ENCODE measurements around the gene MED26.
"Not testable (repeated sequence)": the region's sequence is repeated elsewhere in the genome, so short reads cannot be mapped to it uniquely, and the experiment has no call there.

MED26 gene, protein sequence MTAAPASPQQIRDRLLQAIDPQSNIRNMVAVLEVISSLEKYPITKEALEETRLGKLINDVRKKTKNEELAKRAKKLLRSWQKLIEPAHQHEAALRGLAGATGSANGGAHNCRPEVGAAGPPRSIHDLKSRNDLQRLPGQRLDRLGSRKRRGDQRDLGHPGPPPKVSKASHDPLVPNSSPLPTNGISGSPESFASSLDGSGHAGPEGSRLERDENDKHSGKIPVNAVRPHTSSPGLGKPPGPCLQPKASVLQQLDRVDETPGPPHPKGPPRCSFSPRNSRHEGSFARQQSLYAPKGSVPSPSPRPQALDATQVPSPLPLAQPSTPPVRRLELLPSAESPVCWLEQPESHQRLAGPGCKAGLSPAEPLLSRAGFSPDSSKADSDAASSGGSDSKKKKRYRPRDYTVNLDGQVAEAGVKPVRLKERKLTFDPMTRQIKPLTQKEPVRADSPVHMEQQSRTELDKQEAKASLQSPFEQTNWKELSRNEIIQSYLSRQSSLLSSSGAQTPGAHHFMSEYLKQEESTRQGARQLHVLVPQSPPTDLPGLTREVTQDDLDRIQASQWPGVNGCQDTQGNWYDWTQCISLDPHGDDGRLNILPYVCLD

GRCh38 chr19:16628183-16628983, at the start of gene MED26:
MED26 (minus strand) TSS chr19:16628204; CDS start chr19:16627943, 261 bp downstream.
- H3K4me1 ChIP-seq (ENCODE audit: control insufficient read depth, low read depth, low read length), result peaks cover 10% of the 10 kb centered on the region
- peaks cover 16% of the 10 kb centered on the region for H3K36me3 ChIP-seq (ENCODE audit: control insufficient read depth, low read depth, low read length)

GRCh38 chr19:16677055-16677454, 49.1 kb upstream of the MED26 start:
- H3K9ac ChIP-seq (ENCODE audit: low read length), result no peak overlapping the region
- no peaks in the 10 kb centered on the region for H3K9me3 ChIP-seq (ENCODE audit: control insufficient read depth, low read depth, low read length)
- H3K27me3 ChIP-seq (ENCODE audit: control insufficient read depth, insufficient read depth, low read length), result no peaks in the 10 kb centered on the region
- peaks cover 4% of the 10 kb centered on the region for H3K36me3 ChIP-seq (ENCODE audit: control insufficient read depth, low read depth, low read length)
- H3K27ac ChIP-seq (ENCODE audit: low read length), result no peak overlapping the region
- H3K4me1 ChIP-seq (ENCODE audit: control insufficient read depth, low read depth, low read length), result no peaks in the 10 kb centered on the region
- no peak overlapping the region for H3K4me3 ChIP-seq (ENCODE audit: low read length)

More at GRCh38 chr19:16628183-16628983, at the start of gene MED26:
- Histone ChIP-seq H3K27me3 (ENCODE audit: control insufficient read depth, insufficient read depth, low read length) (no peaks in the 10 kb centered on the region), H3K9ac (ENCODE audit: low read length) (peak within 1 kb of the TSS; percentile 86), H3K9me3 (ENCODE audit: control insufficient read depth, low read depth, low read length) (no peaks in the 10 kb centered on the region), H3K27ac (ENCODE audit: low read length) (peak within 1 kb of the TSS; percentile 73), H3K4me3 (ENCODE audit: low read length) (peak within 1 kb of the TSS; percentile 83)

GRCh38 chr19:16676101-16676798, 48.2 kb upstream of the MED26 start:
- Histone ChIP-seq H3K9me3 (ENCODE audit: control insufficient read depth, low read depth, low read length) (no peaks in the 10 kb centered on the region), H3K9ac (ENCODE audit: low read length) (no peak overlapping the region), H3K36me3 (ENCODE audit: control insufficient read depth, low read depth, low read length) (peaks cover 4% of the 10 kb centered on the region), H3K4me1 (ENCODE audit: control insufficient read depth, low read depth, low read length) (no peaks in the 10 kb centered on the region), H3K4me3 (ENCODE audit: low read length) (no peak overlapping the region), H3K27ac (ENCODE audit: low read length) (no peak overlapping the region), H3K27me3 (ENCODE audit: control insufficient read depth, insufficient read depth, low read length) (no peaks in the 10 kb centered on the region)

DNA sequence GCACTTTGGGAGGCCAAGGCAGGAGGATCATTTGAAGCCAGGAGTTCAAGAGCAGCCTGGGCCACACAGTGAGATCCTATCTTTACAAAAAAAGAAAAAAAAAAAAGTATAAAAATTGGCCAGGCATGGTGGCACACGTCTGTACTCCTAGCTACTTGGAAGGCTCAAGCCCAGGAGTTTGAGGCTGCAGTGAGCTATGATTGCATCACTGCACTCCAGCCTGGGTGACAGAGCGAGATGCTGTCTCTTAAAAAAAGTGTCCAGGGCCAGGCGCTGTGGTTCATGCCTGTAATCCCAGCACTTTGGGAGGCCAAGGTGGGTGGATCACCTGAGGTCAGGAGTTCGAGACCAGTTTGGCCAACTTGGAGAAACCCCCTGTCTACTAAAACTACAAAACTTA, 45.8 kb upstream of the MED26 start:
- not testable (repeated sequence) for H3K9me3 ChIP-seq (ENCODE audit: control insufficient read depth, low read depth, low read length); H3K27ac ChIP-seq (ENCODE audit: low read length)

DNA sequence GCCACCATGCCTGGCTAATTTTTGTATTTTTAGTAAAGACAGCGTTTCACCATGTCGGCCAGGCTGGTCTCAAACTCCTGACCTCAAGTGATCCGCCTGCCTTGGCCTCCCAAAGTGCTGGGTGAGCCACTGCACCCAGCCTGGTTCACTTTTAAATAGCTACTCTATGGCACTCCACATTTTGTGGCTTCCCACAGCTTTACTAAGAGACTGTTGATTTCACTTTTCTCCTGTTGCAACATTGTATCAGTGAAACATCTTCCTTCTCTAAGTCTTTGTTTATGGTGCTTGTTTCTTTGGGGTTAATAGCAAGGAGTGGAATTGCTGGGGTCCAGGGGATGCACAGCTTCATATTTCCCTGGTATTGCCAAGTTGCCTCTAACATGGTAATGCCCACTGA, 45.2 kb upstream of the MED26 start:
- Histone ChIP-seq H3K36me3 (ENCODE audit: control insufficient read depth, low read depth, low read length) (no peaks in the 10 kb centered on the region), H3K27ac (ENCODE audit: low read length) (no peak overlapping the region), H3K9me3 (ENCODE audit: control insufficient read depth, low read depth, low read length) (no peaks in the 10 kb centered on the region), H3K4me3 (ENCODE audit: low read length) (no peak overlapping the region), H3K9ac (ENCODE audit: low read length) (no peak overlapping the region), H3K4me1 (ENCODE audit: control insufficient read depth, low read depth, low read length) (no peaks in the 10 kb centered on the region), H3K27me3 (ENCODE audit: control insufficient read depth, insufficient read depth, low read length) (no peaks in the 10 kb centered on the region)

More for the DNA sequence above, 45.8 kb upstream of the MED26 start:
- H3K4me3 ChIP-seq (ENCODE audit: low read length); H3K4me1 ChIP-seq (ENCODE audit: control insufficient read depth, low read depth, low read length); H3K27me3 ChIP-seq (ENCODE audit: control insufficient read depth, insufficient read depth, low read length); H3K36me3 ChIP-seq (ENCODE audit: control insufficient read depth, low read depth, low read length); H3K9ac ChIP-seq (ENCODE audit: low read length): not testable (repeated sequence)

GRCh38 chr19:16671652-16672274, 43.8 kb upstream of the MED26 start:
- Histone ChIP-seq H3K9me3 (ENCODE audit: control insufficient read depth, low read depth, low read length) (no peaks in the 10 kb centered on the region), H3K4me1 (ENCODE audit: control insufficient read depth, low read depth, low read length) (no peaks in the 10 kb centered on the region), H3K36me3 (ENCODE audit: control insufficient read depth, low read depth, low read length) (no peaks in the 10 kb centered on the region), H3K4me3 (ENCODE audit: low read length) (no peak overlapping the region), H3K27me3 (ENCODE audit: control insufficient read depth, insufficient read depth, low read length) (no peaks in the 10 kb centered on the region), H3K9ac (ENCODE audit: low read length) (no peak overlapping the region), H3K27ac (ENCODE audit: low read length) (no peak overlapping the region)

GRCh38 chr19:16670291-16670690, 42.3 kb upstream of the MED26 start:
- no peaks in the 10 kb centered on the region for H3K27me3 ChIP-seq (ENCODE audit: control insufficient read depth, insufficient read depth, low read length)
- no peak overlapping the region for H3K9ac ChIP-seq (ENCODE audit: low read length)
- no peak overlapping the region for H3K4me3 ChIP-seq (ENCODE audit: low read length)
- no peak overlapping the region for H3K27ac ChIP-seq (ENCODE audit: low read length)
- no peaks in the 10 kb centered on the region for H3K36me3 ChIP-seq (ENCODE audit: control insufficient read depth, low read depth, low read length)
- no peaks in the 10 kb centered on the region for H3K9me3 ChIP-seq (ENCODE audit: control insufficient read depth, low read depth, low read length)
- H3K4me1 ChIP-seq (ENCODE audit: control insufficient read depth, low read depth, low read length), result no peaks in the 10 kb centered on the region

DNA sequence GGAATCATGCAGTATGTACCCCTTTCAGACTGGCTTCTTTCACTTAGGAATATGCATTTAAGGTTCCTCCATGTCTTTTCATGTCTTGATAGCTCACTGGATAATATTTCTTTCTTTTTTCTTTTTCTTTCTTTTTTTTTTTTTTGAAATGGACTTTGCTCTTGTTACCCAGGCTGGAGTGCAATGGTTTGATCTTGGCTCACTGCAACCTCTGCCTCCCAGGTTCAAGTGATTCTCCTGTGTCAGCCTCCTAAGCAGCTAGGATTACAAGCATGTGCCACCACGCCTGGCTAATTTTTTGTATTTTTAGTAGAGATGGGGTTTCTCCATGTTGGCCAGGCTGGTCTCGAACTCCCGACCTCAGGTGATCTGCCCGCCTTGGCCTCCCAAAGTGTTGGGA, 40.7 kb upstream of the MED26 start:
- not testable (repeated sequence) for H3K27me3 ChIP-seq (ENCODE audit: control insufficient read depth, insufficient read depth, low read length); H3K27ac ChIP-seq (ENCODE audit: low read length); H3K4me3 ChIP-seq (ENCODE audit: low read length); H3K4me1 ChIP-seq (ENCODE audit: control insufficient read depth, low read depth, low read length); H3K9me3 ChIP-seq (ENCODE audit: control insufficient read depth, low read depth, low read length); H3K36me3 ChIP-seq (ENCODE audit: control insufficient read depth, low read depth, low read length); H3K9ac ChIP-seq (ENCODE audit: low read length)

- Histone ChIP-seq H3K4me3 (ENCODE audit: low read length) (no peak overlapping the region), H3K9me3 (ENCODE audit: control insufficient read depth, low read depth, low read length) (no peaks in the 10 kb centered on the region), H3K9ac (ENCODE audit: low read length) (no peak overlapping the region), H3K4me1 (ENCODE audit: control insufficient read depth, low read depth, low read length) (no peaks in the 10 kb centered on the region), H3K36me3 (ENCODE audit: control insufficient read depth, low read depth, low read length) (no peaks in the 10 kb centered on the region), H3K27ac (ENCODE audit: low read length) (no peak overlapping the region), H3K27me3 (ENCODE audit: control insufficient read depth, insufficient read depth, low read length) (no peaks in the 10 kb centered on the region)
Measured at GRCh38 chr19:16668176-16668575, 40.2 kb upstream of the MED26 start.

DNA sequence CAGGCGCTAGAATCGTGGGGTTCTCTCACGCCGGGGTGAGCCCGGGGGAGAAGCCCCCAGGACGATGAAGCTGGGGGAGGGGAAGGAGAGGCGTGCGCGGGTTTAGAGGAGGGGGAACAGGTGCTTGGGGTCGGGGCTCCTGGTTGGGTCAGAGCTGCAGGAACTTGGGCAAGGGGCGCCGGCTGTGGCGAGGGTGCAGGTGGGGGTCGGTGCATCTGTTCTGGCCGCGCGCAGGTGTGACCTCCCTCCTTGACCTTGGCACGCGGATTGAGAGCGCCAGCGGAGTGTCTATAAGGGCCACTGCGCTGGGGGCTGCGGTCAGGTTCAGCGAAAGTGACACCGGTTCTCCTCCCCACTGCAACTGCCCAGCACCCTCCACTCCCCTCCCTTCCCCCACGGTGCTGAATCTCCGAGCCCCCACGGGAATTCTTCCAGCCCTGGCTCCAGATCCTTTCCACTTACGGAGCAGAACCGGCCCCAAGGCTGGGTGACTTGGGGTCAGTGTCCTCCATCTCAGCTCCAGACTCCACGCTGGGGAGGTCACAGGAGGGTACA, 33.6 kb upstream of the MED26 start:
- H3K27ac ChIP-seq (ENCODE audit: low read length), result no peak overlapping the region
- peak overlapping the region; percentile 55 for H3K9ac ChIP-seq (ENCODE audit: low read length)

More for the DNA sequence above, 33.6 kb upstream of the MED26 start:
- H3K27me3 ChIP-seq (ENCODE audit: control insufficient read depth, insufficient read depth, low read length), result peaks cover 12% of the 10 kb centered on the region
- H3K36me3 ChIP-seq (ENCODE audit: control insufficient read depth, low read depth, low read length), result peaks cover 23% of the 10 kb centered on the region
- H3K4me3 ChIP-seq (ENCODE audit: low read length), result peak overlapping the region; percentile 96
- no peaks in the 10 kb centered on the region for H3K4me1 ChIP-seq (ENCODE audit: control insufficient read depth, low read depth, low read length)
- no peaks in the 10 kb centered on the region for H3K9me3 ChIP-seq (ENCODE audit: control insufficient read depth, low read depth, low read length)

All from iPS-18a (cell line).